ENCODE data around the gene U2SURP.

DNA sequence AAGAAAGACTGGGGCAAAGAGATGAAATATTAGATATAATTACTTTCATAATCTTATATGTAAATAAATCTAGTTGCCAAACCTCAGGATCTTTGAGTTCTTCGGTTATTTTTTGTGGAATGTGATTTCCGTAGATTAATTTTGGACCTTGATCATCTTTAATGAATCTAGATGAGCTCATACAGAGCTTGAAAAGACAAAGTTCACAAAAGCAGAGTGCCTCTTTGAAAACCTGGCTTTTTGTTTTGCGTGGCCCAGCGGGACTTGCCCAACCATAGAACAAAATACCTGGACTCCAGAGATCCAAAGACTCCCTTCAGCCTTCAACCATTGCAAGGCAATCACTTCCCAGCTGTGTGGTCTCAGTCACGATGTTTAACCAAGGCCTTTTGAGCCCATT, 63.4 kb downstream of the U2SURP start:
- TF ChIP-seq, protein P1, sequence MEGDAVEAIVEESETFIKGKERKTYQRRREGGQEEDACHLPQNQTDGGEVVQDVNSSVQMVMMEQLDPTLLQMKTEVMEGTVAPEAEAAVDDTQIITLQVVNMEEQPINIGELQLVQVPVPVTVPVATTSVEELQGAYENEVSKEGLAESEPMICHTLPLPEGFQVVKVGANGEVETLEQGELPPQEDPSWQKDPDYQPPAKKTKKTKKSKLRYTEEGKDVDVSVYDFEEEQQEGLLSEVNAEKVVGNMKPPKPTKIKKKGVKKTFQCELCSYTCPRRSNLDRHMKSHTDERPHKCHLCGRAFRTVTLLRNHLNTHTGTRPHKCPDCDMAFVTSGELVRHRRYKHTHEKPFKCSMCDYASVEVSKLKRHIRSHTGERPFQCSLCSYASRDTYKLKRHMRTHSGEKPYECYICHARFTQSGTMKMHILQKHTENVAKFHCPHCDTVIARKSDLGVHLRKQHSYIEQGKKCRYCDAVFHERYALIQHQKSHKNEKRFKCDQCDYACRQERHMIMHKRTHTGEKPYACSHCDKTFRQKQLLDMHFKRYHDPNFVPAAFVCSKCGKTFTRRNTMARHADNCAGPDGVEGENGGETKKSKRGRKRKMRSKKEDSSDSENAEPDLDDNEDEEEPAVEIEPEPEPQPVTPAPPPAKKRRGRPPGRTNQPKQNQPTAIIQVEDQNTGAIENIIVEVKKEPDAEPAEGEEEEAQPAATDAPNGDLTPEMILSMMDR (IDR thresholded peaks at IDR 0.05 in 4 of 5, conservative IDR thresholded peaks at IDR 0.05 in 1 of 5): no peak
- no peak for TF ChIP-seq POLR2A (IDR thresholded peaks at IDR 0.05)
